ENCODE data around the gene UNC5B.

- TF ChIP-seq POLR2A (IDR thresholded peaks at IDR 0.05; ENCODE audit: low read depth, low read length) (no peak), POLR2AphosphoS5 (IDR thresholded peaks at IDR 0.05; ENCODE audit: low read depth, low read length) (no peak), TAF1 (IDR thresholded peaks at IDR 0.05; ENCODE audit: low read depth, low read length) (no peak)
Measured at GRCh38 chr10:71220689-71221540, 8.5 kb downstream of the UNC5B start.
